GM13977 (cell line): ENCODE data around the gene STK24.

ENCODE experiments used
- DNase-seq: peaks from one replicate; pipeline ENCODE4 v3.0.0; 2012; ENCODE audit warnings: low spot score
- in situ Hi-C: fragments of 300-500 bp; cut with MboI; formaldehyde crosslinking; loops from one replicate; pipeline ENCODE4 v1.12.0; 2022; ENCODE audit warnings: low sequenced_read_pairs, low pct_unique_long_range_greater_than_20kb, mixed read lengths, inconsistent platforms; ENCODE audit not compliant: unreplicated experiment
- TF ChIP-seq, protein P1 (sequence below): IDR thresholded peaks from 2 replicates; pipeline ENCODE4 v1.5.1; 2012; ENCODE audit warnings: mild to moderate bottlenecking, control low read depth; ENCODE audit not compliant: insufficient read depth; ENCODE audit errors: extremely low read depth, missing control alignments

Gene STK24

DNA sequence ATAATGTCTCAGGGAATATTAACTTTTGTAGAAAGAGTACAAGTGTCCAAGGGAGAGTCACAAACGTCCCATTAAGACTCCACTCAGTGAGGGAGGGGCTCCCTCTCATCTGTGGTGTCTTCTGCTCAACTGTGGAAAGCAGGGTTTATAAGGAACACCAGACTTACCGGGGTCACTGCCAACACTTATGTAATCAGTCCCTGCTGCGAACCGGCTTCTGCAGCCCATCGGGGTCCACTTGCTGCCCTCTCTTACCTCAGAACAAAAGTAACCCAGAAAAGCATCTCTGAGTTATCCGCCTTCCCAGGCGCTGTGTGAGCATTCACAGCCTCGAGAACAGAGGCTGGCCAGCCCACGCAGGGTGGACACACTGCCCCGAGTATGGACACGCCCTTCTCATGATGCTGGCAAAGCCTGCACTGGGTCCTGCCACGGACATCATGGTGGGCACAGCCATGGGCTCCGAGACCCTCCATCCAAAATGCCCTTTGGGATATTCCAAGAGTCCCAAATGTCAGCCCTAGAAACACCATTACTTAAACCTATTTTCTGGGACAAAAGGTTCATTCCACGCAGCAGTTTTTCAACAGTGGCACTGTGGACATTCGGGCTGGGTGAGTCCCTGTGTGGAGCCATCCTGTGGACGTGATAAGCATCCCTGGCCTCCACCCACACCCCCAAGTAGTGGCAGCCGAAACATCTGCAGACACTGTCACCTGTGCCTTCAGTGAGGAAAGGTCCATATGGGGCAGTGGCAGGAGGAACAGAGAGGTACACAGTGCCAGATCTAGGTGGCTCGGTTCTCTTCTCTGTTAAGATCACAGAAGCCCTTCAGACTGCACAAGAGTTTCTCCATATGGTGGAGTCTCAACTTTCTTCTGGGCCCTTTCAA, 63.9 kb downstream of the STK24 start:
- in situ Hi-C loops: no loop called here
- DNase-seq: no peak
- TF ChIP-seq, protein P1, sequence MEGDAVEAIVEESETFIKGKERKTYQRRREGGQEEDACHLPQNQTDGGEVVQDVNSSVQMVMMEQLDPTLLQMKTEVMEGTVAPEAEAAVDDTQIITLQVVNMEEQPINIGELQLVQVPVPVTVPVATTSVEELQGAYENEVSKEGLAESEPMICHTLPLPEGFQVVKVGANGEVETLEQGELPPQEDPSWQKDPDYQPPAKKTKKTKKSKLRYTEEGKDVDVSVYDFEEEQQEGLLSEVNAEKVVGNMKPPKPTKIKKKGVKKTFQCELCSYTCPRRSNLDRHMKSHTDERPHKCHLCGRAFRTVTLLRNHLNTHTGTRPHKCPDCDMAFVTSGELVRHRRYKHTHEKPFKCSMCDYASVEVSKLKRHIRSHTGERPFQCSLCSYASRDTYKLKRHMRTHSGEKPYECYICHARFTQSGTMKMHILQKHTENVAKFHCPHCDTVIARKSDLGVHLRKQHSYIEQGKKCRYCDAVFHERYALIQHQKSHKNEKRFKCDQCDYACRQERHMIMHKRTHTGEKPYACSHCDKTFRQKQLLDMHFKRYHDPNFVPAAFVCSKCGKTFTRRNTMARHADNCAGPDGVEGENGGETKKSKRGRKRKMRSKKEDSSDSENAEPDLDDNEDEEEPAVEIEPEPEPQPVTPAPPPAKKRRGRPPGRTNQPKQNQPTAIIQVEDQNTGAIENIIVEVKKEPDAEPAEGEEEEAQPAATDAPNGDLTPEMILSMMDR: no peak

DNA sequence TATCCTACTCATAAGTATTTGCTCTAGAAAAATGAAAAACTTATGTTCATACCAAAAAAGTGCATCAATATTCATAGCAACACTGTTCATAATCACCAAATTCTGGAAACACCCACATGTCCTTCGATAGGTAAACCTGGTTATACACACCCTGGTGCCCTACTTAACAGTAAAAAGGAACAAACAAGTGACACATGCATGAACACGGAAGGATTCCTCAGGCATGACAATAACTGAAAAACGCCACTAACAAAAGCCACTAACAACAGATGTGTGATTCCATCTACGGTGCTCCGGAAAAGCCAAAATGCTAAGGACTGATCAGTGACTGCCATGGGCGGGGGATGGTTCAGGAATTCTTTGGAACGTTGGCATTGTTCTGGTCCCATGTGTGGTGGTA, 65.5 kb downstream of the STK24 start:
- in situ Hi-C loops: no loop called here
- DNase-seq: no peak
- TF ChIP-seq, protein P1: no peak

DNA sequence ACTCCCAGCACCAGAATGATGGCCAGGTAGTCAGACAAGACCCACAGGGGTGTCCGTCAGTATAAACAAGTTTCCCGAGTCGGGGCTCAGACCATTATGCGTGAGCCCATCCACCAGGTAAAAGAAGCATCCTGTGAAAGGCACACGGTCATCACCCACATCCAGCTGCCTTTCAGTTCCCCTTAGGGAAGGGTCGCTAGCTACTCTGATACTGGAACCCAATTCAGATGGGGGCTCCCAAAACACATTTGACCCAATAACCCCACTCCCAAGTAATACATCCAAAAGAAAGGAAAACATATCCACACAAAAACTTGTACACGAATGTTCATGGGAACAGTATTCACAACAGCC, 66.8 kb downstream of the STK24 start:
- TF ChIP-seq, protein P1: no peak
- in situ Hi-C loops: no loop called here
- DNase-seq: no peak

DNA sequence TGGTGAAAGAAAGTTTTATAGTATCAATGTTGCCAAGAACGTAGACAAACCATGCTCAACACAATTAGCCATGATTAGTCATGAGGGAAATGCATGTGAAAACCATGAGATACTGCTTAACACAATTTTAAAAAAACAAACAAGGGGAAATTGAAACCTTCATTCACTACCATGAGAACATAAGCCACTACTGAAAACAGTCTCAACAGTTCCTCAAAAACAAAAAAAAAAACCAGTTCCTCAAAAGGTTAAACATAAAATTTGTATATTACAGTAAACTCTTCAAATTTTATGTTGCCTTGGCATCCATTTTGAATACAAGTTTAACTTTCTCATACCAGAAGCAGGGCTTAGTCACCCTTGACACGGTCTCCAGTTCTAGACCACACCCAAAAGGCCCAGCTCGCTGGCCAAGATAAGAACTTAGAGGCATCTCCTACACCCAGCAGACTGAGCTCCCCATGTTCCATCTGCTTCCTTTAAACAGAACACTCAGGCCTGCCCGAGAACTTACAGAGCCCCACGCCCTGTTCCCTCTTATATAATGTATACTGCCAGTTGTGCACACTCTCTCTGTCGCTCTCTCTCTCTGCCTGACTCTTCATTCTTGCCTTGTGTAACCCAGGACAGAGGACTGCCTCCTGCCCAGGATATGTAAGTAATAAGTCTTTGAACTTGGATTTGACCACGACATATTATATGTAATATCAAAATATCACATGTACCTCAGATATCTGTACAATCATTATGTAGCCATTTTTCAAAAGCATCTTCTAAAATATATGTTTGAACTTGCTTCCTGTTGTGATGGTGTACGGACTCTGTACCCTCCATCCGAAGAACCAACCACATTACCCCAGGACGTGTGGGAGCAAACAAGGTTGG, 67.4 kb downstream of the STK24 start:
- in situ Hi-C loops: no loop called here
- TF ChIP-seq, protein P1: no peak
- no peak for DNase-seq

DNA sequence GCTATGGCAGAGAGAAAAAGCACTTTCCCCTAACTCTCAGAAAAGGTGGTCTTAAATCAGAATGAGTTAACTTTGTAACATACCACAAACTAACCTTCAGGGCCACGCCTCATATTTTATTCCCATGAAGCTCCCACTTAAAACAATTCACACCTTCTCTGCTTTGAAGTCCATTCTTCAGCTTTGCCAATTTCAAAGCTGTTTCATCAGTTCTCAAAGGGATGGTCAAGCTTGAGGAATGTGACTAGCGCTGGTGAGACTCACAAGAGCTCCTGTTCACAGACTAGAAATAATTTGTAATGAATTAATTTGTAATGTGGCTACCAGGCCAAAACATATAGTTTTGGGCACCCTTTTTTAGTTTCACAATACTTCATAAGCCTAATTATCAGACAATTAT, 68.2 kb downstream of the STK24 start:
- DNase-seq: no peak
- in situ Hi-C loops: no loop called here
- TF ChIP-seq, protein P1: no peak

DNA sequence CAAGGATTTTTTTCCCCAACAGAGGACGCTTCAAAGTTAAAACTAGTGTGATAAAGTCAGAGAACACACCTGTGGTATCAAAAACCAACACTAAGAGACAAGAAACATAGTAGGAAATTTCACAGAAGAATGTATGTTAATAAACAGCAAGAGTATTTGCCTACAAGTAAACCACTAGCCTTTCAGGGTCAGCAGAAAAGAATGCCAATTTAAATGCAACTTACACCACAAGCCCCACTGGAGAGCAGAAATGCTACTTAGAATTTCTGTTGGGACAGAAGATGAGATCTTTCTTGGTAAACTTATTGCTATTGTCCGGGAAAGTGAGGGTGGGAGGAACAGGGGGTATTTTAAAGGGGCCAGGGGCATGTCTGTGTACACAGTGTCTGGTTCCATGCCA, 68.6 kb downstream of the STK24 start:
- DNase-seq: no peak
- TF ChIP-seq, protein P1: no peak

More for the DNA sequence above, 68.6 kb downstream of the STK24 start:
- in situ Hi-C loops: no loop called here
